ENCODE results near the gene IL1RAPL1.

DNA sequence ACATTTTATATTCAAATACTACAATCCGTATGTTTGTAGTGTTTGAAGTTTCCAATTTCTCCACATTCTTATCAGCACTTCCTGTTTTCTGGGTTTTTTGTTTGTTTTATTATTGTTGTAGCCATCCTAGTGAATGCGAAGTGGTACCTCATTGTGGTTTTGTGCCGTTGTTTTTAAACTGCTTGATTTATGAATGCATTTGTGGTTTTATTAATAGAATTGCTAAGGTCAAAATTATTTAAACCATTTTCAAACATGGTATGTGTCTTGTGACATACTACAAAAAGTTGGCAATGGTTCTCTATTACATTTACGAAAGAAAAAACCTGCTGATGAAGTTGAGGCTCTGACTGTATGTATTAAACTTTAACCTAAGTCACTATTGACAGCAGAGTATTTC lies 848.1 kb downstream of the IL1RAPL1 start:
- TF ChIP-seq, protein P1, sequence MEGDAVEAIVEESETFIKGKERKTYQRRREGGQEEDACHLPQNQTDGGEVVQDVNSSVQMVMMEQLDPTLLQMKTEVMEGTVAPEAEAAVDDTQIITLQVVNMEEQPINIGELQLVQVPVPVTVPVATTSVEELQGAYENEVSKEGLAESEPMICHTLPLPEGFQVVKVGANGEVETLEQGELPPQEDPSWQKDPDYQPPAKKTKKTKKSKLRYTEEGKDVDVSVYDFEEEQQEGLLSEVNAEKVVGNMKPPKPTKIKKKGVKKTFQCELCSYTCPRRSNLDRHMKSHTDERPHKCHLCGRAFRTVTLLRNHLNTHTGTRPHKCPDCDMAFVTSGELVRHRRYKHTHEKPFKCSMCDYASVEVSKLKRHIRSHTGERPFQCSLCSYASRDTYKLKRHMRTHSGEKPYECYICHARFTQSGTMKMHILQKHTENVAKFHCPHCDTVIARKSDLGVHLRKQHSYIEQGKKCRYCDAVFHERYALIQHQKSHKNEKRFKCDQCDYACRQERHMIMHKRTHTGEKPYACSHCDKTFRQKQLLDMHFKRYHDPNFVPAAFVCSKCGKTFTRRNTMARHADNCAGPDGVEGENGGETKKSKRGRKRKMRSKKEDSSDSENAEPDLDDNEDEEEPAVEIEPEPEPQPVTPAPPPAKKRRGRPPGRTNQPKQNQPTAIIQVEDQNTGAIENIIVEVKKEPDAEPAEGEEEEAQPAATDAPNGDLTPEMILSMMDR (IDR thresholded peaks at IDR 0.05; ENCODE audit: borderline replicate concordance, extremely low read depth, low read length, poor library complexity, severe bottlenecking), result no peak
- no peak for TF ChIP-seq EZH2 (IDR thresholded peaks at IDR 0.05; ENCODE audit: borderline replicate concordance, low read depth, low read length, severe bottlenecking)

Measured in DND-41 (cell line).